ENCODE measurements around the gene CDHR5.

Gene CDHR5

DNA sequence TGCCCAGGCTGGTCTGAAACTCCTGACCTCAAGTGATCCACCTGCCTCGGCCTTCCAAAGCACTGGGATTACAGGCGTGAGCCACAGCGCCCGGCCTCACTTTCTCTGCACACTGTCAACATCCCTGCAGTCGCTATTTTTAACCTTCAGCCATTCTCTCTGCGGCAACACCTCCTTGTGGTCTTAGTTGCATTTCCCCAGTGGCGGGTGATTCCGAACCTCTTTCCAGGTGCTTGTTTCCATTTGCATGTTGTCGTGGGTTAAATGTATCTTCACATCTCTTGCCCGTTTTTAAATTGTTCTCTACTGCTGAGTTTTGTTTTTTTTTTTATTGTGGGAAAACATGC lies 4.5 kb upstream of the CDHR5 start:
- H3K4me3 ChIP-seq (ENCODE audit: low read depth, low read length) = no peak overlapping the region
- TF ChIP-seq, protein P1, sequence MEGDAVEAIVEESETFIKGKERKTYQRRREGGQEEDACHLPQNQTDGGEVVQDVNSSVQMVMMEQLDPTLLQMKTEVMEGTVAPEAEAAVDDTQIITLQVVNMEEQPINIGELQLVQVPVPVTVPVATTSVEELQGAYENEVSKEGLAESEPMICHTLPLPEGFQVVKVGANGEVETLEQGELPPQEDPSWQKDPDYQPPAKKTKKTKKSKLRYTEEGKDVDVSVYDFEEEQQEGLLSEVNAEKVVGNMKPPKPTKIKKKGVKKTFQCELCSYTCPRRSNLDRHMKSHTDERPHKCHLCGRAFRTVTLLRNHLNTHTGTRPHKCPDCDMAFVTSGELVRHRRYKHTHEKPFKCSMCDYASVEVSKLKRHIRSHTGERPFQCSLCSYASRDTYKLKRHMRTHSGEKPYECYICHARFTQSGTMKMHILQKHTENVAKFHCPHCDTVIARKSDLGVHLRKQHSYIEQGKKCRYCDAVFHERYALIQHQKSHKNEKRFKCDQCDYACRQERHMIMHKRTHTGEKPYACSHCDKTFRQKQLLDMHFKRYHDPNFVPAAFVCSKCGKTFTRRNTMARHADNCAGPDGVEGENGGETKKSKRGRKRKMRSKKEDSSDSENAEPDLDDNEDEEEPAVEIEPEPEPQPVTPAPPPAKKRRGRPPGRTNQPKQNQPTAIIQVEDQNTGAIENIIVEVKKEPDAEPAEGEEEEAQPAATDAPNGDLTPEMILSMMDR (IDR thresholded peaks at IDR 0.05; ENCODE audit: low read depth, low read length, missing control alignments) = peak; percentile 7
- DNase-seq (ENCODE audit: low read depth) = no peak
- in situ Hi-C loops (cut with HindIII; ENCODE audit: low sequenced_read_pairs) = no loop called here

- in situ Hi-C loops (cut with HindIII; ENCODE audit: low sequenced_read_pairs) = no loop called here
- TF ChIP-seq, protein P1 (IDR thresholded peaks at IDR 0.05; ENCODE audit: low read depth, low read length, missing control alignments) = no peak
- no peak overlapping the region for H3K4me3 ChIP-seq (ENCODE audit: low read depth, low read length)
- no peak for DNase-seq (ENCODE audit: low read depth)
These were observed 3.3 kb upstream of the CDHR5 start for GRCh38 chr11:628056-628455.

GRCh38 chr11:627308-627576 lies 2.5 kb upstream of the CDHR5 start:
- in situ Hi-C loops (cut with HindIII; ENCODE audit: low sequenced_read_pairs) = no loop called here
- DNase-seq (ENCODE audit: low read depth) = no peak
- TF ChIP-seq, protein P1 (IDR thresholded peaks at IDR 0.05; ENCODE audit: low read depth, low read length, missing control alignments) = no peak
- no peak overlapping the region for H3K4me3 ChIP-seq (ENCODE audit: low read depth, low read length)

GRCh38 chr11:626475-627307 lies 1.9 kb upstream of the CDHR5 start, which contains the start of gene SCT:
TSS of gene SCT (minus strand) at chr11:627181. CDS start at chr11:627143, 38 bp downstream.
- TF ChIP-seq, protein P1 (IDR thresholded peaks at IDR 0.05; ENCODE audit: low read depth, low read length, missing control alignments) = no peak

DNA sequence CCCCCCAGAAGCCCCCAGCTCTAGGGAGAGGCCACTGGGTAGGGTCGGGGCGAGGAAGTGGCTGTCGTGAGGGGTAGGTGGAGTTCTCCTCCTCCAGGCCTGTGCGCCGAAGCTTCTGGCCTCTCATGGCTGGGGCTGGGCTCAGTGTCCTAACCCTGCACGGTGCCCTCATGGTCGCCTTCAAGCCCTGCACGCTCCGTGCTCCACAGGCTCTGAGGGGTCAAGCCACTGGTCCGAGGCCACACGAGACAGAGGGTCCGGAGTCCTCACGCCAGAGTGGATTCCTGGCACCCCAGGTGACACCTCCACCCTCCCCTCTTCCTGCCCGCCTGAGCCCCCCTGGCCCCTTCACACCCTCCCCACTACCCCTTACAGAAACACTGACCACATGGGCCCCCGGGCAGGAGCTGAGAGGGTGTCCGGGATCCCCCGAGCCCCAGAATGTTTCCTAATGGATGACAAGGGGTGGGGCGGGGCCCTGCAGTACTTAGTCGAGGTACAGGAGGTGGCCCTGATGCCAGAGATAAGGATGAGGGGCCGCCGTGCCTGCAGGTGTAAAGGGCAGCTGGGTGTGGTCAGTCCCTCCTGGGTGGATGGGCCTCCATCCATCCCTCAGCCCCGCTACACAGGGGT lies 997 bp upstream of the CDHR5 start:
- no peak for DNase-seq (ENCODE audit: low read depth)
- in situ Hi-C loops (cut with HindIII; ENCODE audit: low sequenced_read_pairs) = no loop called here
- TF ChIP-seq, protein P1 (IDR thresholded peaks at IDR 0.05; ENCODE audit: low read depth, low read length, missing control alignments) = no peak
- H3K4me3 ChIP-seq (ENCODE audit: low read depth, low read length) = no peak overlapping the region

More at GRCh38 chr11:626475-627307, 1.9 kb upstream of the CDHR5 start, which contains the start of gene SCT:
- no peak within 1 kb of the TSS for H3K4me3 ChIP-seq (ENCODE audit: low read depth, low read length)
- DNase-seq (ENCODE audit: low read depth) = no peak
- in situ Hi-C loops (cut with HindIII; ENCODE audit: low sequenced_read_pairs) = no loop called here

DNA sequence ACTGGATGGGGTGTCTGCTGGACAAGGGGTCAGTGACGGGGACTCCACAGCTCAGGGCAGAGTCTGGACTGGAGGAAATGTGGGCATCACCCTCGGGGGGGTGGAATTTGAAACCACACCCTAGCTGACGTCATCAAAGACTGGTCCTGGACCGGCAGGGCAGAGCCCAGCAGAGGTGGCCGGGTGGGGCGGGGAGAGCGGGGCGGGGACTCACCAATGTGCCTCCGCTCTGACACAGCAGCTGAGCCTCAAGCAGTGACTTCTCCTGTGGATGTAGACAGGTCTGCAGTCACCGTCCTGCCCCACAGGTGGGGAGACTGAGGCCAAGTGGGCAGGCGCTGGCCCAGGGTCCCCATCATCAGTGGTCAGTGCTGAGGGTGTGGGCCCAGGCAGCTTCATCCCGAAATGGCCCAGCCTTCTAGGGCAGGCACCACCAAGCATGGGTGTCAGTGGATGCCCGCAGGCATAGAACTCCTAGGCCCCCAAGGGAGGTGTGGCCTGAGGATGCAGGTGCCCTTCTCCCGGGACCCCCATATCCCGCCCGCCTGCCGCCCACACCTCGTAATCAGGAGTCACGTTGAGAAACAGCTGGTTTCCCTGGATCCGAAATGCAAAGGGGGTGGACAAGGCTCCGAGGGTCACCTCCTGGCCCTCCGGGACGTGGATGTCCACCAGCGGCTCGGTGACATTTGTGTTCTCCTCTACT lies 603 bp downstream of the CDHR5 start:
- DNase-seq (ENCODE audit: low read depth) = no peak
- TF ChIP-seq, protein P1 (IDR thresholded peaks at IDR 0.05; ENCODE audit: low read depth, low read length, missing control alignments) = no peak
- in situ Hi-C loops (cut with HindIII; ENCODE audit: low sequenced_read_pairs) = no loop called here

More for the DNA sequence above, 603 bp downstream of the CDHR5 start:
- H3K4me3 ChIP-seq (ENCODE audit: low read depth, low read length) = no peak overlapping the region

Measured in astrocyte of the cerebellum (primary cell).